SJSA1 (cell line): ENCODE data around the gene ZNG1F. TPM values are rescaled to one million over a fixed set of nuclear protein-coding genes. Genes with fewer than 3 reads are reported as not detected.
"Not testable (repeated sequence)": the region's sequence is repeated elsewhere in the genome, so short reads cannot be mapped to it uniquely, and the experiment has no call there.

Experiments
- DNase-seq, 2 experiments: peaks; one replicate each; pipeline ENCODE4 v3.0.0-alpha.2; 2015 to 2020; ENCODE audit warnings: low spot score in 2 of 2, low read depth in 1 of 2
- H3K27ac ChIP-seq: fragments of 250-450 bp; sonication (Bioruptor Pico); 2 replicates; pipeline ENCODE4 v1.5.1; 2020; ENCODE audit warnings: mild to moderate bottlenecking, moderate library complexity
- H3K27me3 ChIP-seq: fragments of 250-450 bp; sonication (Bioruptor Pico); replicated peaks from 2 replicates; pipeline ENCODE4 v1.5.1; 2020; ENCODE audit warnings: mild to moderate bottlenecking, moderate library complexity
- H3K36me3 ChIP-seq: fragments of 250-450 bp; sonication (Bioruptor Pico); 2 replicates; pipeline ENCODE4 v1.5.1; 2020; ENCODE audit warnings: mild to moderate bottlenecking
- H3K4me1 ChIP-seq: fragments of 250-450 bp; sonication (Bioruptor Pico); replicated peaks from 2 replicates; pipeline ENCODE4 v1.6.1; 2021; ENCODE audit warnings: mild to moderate bottlenecking
- H3K4me3 ChIP-seq: fragments of 250-450 bp; sonication (Bioruptor Pico); 2 replicates; pipeline ENCODE4 v1.5.1; 2020; ENCODE audit warnings: mild to moderate bottlenecking
- H3K9me3 ChIP-seq: fragments of 250-450 bp; sonication (Bioruptor Pico); replicated peaks from 2 replicates; pipeline ENCODE4 v1.5.1; 2020; ENCODE audit warnings: mild to moderate bottlenecking
- total RNA-seq: library from RNA; depleted of rRNA; stranded (reverse); fragments of >200 nt; shearing (Covaris generic); gene quantifications from 2 replicates; pipeline ENCODE4 v1.2.3, GENCODE V29; 2014

The ZNG1F gene
- total RNA-seq, 1 experiment from 2014 or later = 6.0 TPM

DNA sequence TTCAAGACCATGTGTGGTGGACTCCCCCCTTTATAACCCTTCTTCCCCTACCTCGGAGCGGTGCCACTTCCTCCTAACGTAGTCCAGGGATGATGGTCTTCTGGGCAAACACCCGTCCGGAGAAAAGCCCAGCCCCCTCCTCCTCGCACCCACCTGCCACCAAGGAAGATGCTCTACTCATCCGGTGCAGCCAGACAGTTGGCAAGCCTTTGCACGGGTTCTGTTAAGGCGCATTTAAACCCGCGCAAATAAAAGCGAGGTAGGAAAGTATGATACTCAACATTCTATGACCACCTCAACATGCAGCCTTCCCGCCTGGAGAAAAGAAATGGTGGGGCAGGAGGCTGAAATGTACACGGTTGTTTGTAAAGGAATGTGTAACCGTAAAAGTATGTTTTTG is 60.5 kb downstream of the ZNG1F start, which contains the start of gene FOXD4L6:
TSS of gene FOXD4L6 (minus strand) at position 101 of the 400 bp plus-strand sequence. CDS start 298 bp downstream, outside the sequence.
- not testable (repeated sequence) for H3K4me1 ChIP-seq, H3K9me3 ChIP-seq, H3K27ac ChIP-seq, H3K27me3 ChIP-seq, H3K36me3 ChIP-seq, DNase-seq, H3K4me3 ChIP-seq

- H3K4me1 ChIP-seq, H3K27ac ChIP-seq, H3K27me3 ChIP-seq, DNase-seq, H3K4me3 ChIP-seq, H3K36me3 ChIP-seq, H3K9me3 ChIP-seq: not testable (repeated sequence)
Observed at GRCh38 chr9:41126746-41127446, 62.2 kb downstream of the ZNG1F start.

DNA sequence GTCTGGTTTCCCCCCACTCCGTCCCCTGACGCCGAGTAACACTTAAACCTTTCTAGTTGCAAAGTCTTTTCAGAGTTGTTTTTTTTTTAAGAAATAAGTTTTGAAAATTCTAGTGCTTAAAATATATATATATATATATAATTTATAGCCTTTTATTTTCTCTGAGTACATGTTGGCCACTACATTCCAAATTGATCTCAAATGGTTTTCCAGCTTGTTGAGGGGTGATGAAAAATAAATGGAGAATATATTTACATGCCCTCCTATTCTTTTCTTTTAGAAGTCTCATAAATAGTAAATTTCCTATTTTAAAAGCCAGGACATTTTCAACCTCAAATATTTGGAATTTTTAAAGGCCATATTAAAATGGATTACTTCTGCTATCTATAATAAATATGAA is 63.2 kb downstream of the ZNG1F start:
- H3K4me1 ChIP-seq, H3K4me3 ChIP-seq, H3K27me3 ChIP-seq, DNase-seq, H3K36me3 ChIP-seq, H3K9me3 ChIP-seq, H3K27ac ChIP-seq: not testable (repeated sequence)

GRCh38 chr9:41125109-41125658 is 63.9 kb downstream of the ZNG1F start:
- not testable (repeated sequence) for H3K27ac ChIP-seq, DNase-seq, H3K27me3 ChIP-seq, H3K4me1 ChIP-seq, H3K4me3 ChIP-seq, H3K36me3 ChIP-seq, H3K9me3 ChIP-seq

DNA sequence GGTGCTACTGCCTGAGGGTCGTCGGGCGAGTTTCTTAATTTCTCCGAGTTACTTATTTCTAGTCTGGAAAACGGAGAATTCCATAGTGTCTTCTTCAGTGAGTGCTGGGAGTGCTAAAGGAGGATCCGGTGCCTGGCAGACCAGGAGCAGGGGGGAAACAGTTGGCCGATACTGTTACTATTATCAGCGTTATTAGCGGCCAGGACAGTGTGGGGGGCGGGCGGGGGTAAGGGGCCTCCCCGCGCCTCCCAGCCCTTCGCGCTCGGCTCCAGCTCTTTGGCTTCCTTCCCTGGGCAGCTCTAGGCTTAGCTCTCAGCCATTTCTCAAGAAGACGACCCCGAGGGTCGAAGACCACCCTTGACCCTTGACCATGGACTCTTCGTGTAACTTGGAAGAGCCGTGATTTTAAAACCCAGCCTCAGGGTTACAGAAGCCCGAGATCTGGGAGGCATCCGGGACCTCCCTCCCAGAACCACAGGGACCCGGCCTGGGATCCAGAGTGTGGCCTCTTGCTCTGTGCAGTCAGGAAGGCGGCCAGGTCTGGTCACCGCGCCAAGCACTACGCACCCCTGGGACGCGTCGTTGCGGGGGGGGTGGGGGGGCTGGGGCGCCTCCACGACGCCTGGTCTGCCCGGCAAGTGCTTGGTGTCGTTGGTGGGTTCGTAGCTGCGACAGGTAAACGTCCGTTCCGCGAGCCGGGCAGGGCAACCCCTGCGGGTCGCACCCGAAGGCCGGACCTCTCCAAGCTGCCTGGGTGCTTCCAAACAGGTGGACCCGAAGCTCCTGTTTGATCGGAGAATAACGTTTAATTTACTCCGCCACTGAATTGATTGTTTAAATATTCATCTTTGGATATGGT is 64.6 kb downstream of the ZNG1F start:
- not testable (repeated sequence) for H3K27ac ChIP-seq, H3K4me3 ChIP-seq, DNase-seq, H3K4me1 ChIP-seq, H3K36me3 ChIP-seq, H3K27me3 ChIP-seq, H3K9me3 ChIP-seq

- not testable (repeated sequence) for H3K9me3 ChIP-seq, DNase-seq
Observed at GRCh38 chr9:41123812-41124211, 65.3 kb downstream of the ZNG1F start.

DNA sequence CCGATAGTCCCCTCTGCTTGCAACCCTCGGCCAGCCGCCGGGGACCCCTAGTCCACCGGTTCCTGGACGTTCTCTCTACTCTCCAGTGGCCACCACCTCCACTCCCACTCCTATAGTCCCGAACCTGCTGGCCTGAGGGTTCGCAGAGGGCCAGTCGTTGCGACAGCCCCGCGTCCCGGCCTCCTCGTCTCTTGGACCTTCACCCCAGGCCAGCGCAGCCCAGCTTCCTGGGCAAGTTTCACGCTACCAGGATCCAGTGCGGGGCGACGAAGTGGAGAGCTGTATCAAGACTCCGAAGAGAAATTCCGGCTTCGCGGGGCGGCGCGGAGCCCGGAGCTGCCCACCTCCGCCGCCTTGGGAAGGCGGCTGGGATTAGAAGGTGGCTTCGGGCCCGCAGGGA is 65.7 kb downstream of the ZNG1F start:
- not testable (repeated sequence) for DNase-seq, H3K36me3 ChIP-seq, H3K9me3 ChIP-seq, H3K4me1 ChIP-seq, H3K27me3 ChIP-seq, H3K4me3 ChIP-seq, H3K27ac ChIP-seq

More at GRCh38 chr9:41123812-41124211, 65.3 kb downstream of the ZNG1F start:
- H3K4me1 ChIP-seq, H3K4me3 ChIP-seq, H3K36me3 ChIP-seq, H3K27ac ChIP-seq, H3K27me3 ChIP-seq: not testable (repeated sequence)

DNA sequence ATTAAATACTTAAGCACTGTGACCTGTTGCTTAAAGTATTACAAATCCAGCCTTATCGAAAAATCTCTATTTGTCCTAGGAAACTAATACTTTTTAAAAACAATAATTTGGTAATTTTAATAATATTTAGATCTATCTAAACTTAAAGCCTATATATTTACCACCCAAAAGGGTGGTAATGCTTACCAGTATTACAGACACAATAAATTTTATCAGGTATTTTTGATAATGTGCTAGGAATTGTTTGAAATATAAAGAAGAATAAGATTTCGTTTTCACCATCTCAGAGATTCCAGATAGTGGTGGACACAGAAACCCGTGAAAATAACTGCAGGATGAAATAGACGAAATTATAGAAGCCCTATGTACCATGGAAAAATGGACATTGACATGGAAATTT is 68.4 kb downstream of the ZNG1F start:
- H3K9me3 ChIP-seq, H3K4me1 ChIP-seq, H3K27me3 ChIP-seq, H3K4me3 ChIP-seq, DNase-seq, H3K27ac ChIP-seq, H3K36me3 ChIP-seq: not testable (repeated sequence)

DNA sequence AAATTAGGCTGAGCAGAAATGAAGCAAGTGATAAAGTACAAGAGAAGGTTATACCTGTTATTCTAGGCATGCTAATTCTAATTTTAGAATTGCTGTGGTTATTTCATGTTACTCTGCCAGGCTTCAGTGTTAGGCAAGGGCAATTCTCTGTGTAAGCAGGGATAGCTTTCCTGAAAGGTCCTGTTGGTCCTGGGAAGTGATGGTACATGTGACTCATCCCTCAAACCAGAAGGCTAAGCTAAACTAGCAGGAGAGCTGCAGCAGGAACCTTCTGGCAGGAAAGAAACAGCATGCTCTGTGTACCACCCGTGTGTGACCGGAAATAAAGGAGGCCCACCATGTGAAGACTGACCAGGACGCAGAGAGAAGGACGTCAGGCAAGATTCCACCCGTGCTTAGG is 69.4 kb downstream of the ZNG1F start:
- H3K4me1 ChIP-seq = not testable (repeated sequence)

DNA sequence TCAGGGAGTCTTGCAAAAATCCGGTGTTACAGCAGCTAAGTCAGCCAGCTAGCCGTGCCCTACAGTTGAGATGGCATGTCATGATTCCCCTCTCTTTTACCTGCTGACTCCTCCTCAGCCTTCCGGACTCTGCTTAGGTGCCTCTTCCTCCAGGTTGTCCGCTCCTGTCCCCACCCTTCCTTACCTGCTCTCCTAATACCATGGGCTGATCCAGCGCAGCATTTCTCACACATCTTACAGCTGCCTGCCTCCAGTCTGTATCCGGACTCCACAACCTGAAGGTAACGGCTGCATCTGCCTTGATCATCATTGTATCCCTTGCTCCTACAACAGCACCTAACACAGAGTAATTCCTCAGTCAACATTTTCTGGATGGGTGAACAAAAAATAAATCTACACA is 69.8 kb downstream of the ZNG1F start:
- not testable (repeated sequence) for H3K9me3 ChIP-seq, H3K36me3 ChIP-seq, H3K27ac ChIP-seq

More for the DNA sequence above, 69.4 kb downstream of the ZNG1F start:
- DNase-seq, H3K9me3 ChIP-seq, H3K4me3 ChIP-seq, H3K27me3 ChIP-seq, H3K27ac ChIP-seq, H3K36me3 ChIP-seq: not testable (repeated sequence)

DNA sequence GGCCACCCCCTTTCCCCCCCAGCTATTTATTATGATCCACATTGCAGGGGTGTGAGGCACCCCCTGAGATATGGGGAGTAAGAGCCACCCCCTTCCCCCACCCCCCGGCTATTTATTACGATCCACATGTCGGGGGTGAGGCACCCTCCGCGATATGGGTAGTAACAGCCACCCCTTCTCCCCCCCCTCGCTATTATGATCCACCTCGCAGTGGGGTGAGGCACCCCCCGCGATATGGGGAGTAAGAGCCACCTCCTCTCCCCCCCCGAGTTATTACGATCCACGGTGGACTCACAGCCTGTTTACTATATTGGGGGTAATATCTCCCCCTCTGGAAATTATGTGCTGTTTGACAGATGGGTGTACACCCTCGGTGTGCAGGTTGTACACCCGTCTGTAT is 75.8 kb downstream of the ZNG1F start:
- DNase-seq, H3K27ac ChIP-seq, H3K4me3 ChIP-seq, H3K36me3 ChIP-seq, H3K4me1 ChIP-seq, H3K9me3 ChIP-seq, H3K27me3 ChIP-seq: not testable (repeated sequence)

More for the DNA sequence above, 69.8 kb downstream of the ZNG1F start:
- not testable (repeated sequence) for H3K4me1 ChIP-seq, H3K27me3 ChIP-seq, DNase-seq, H3K4me3 ChIP-seq

GRCh38 chr9:41111414-41111813 is 77.7 kb downstream of the ZNG1F start:
- H3K27me3 ChIP-seq = not testable (repeated sequence)

DNA sequence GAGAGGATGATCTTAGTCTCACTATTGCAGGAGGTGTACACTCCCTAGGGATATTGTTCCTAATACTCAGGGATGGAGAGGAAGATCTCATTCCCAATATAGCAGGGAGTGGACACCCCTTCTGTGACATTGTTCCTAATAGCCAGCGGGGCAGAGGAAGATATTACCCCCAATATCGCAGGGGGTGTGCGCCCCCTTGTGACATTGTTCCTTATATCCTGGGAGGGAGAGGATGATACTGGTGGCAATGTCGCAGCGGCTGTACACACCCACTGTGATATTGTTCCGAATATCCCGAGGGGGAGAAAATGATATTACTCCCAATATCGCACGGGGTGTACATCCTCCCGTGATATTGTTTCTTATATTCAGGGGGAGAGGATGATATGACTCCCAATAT is 78.2 kb downstream of the ZNG1F start:
- not testable (repeated sequence) for H3K27me3 ChIP-seq, H3K36me3 ChIP-seq, H3K4me1 ChIP-seq, H3K9me3 ChIP-seq, DNase-seq, H3K27ac ChIP-seq, H3K4me3 ChIP-seq

More at GRCh38 chr9:41111414-41111813, 77.7 kb downstream of the ZNG1F start:
- H3K9me3 ChIP-seq, H3K36me3 ChIP-seq, H3K27ac ChIP-seq, H3K4me3 ChIP-seq, H3K4me1 ChIP-seq, DNase-seq: not testable (repeated sequence)

DNA sequence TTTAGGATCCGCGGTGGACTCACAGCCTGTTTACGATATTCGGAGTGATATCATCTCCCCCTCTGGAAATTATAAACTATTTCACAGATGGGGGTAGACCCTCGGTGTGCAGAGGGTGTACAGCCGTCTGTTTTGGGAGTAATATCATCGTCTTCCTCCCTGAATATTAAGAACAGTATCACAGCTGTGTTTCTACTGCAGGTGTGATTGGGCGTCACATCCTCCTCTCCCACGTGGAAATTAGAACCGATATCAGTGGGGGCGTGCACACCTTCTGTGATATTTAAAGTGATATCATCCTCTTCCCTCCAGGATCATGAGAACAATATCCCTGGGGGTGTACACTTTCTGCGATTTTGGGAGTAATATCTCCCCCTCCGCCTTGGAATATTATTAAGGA is 79.9 kb downstream of the ZNG1F start:
- not testable (repeated sequence) for H3K27ac ChIP-seq

More for the DNA sequence above, 79.9 kb downstream of the ZNG1F start:
- H3K4me1 ChIP-seq, H3K9me3 ChIP-seq, H3K4me3 ChIP-seq, H3K36me3 ChIP-seq, H3K27me3 ChIP-seq, DNase-seq: not testable (repeated sequence)
